Progenitor cell of endocrine pancreas (in vitro differentiated cells): ENCODE results near the gene SERINC2. TPM values are rescaled to one million over a fixed set of nuclear protein-coding genes. Genes with fewer than 3 reads are reported as not detected.
"Not testable (repeated sequence)": the region's sequence is repeated elsewhere in the genome, so short reads cannot be mapped to it uniquely, and the experiment has no call there.

Experiments
- DNase-seq: peaks from one replicate; pipeline ENCODE4 v3.0.0; 2021; ENCODE audit warnings: low spot score; ENCODE audit not compliant: unreplicated experiment
- H3K27ac Mint-ChIP-seq: 2 replicates; pipeline ENCODE4 v1.8.0; 2021; ENCODE audit warnings: mild to moderate bottlenecking, moderate library complexity, mixed read lengths
- H3K27me3 Mint-ChIP-seq: 2 replicates; pipeline ENCODE4 v1.8.0; 2021; ENCODE audit warnings: mixed read lengths
- H3K36me3 Mint-ChIP-seq: 2 replicates; pipeline ENCODE4 v1.8.0; 2022; ENCODE audit warnings: mixed read lengths; ENCODE audit not compliant: insufficient read depth
- H3K4me1 Mint-ChIP-seq: 2 replicates; pipeline ENCODE4 v1.8.0; 2021; ENCODE audit warnings: low read depth, mixed read lengths
- H3K4me3 Mint-ChIP-seq: 2 replicates; pipeline ENCODE4 v1.8.0; 2021; ENCODE audit warnings: low read depth, mild to moderate bottlenecking, moderate library complexity, mixed read lengths
- H3K9me3 Mint-ChIP-seq: 2 replicates; pipeline ENCODE4 v1.8.0; 2021; ENCODE audit warnings: low read depth, mixed read lengths
- CTCF ChIP-seq: fragments of 200-600 bp; sonication (generic); IDR thresholded peaks from one replicate; pipeline ENCODE4 v1.5.0; 2021; ENCODE audit warnings: antibody characterized with exemption, mild to moderate bottlenecking; ENCODE audit not compliant: unreplicated experiment
- total RNA-seq: library from RNA; stranded (reverse); gene quantifications from 2 replicates; pipeline ENCODE4 v1.2.1, GENCODE V29; 2021

Gene SERINC2
- total RNA-seq, 1 donor from 2014 or later: 65.7 TPM

GRCh38 chr1:31427322-31427721, 14.3 kb downstream of the SERINC2 start:
- Mint-ChIP-seq H3K27me3 (no peaks in the 10 kb centered on the region), H3K4me3 (no peak overlapping the region)
- TF ChIP-seq CTCF: no peak

DNA sequence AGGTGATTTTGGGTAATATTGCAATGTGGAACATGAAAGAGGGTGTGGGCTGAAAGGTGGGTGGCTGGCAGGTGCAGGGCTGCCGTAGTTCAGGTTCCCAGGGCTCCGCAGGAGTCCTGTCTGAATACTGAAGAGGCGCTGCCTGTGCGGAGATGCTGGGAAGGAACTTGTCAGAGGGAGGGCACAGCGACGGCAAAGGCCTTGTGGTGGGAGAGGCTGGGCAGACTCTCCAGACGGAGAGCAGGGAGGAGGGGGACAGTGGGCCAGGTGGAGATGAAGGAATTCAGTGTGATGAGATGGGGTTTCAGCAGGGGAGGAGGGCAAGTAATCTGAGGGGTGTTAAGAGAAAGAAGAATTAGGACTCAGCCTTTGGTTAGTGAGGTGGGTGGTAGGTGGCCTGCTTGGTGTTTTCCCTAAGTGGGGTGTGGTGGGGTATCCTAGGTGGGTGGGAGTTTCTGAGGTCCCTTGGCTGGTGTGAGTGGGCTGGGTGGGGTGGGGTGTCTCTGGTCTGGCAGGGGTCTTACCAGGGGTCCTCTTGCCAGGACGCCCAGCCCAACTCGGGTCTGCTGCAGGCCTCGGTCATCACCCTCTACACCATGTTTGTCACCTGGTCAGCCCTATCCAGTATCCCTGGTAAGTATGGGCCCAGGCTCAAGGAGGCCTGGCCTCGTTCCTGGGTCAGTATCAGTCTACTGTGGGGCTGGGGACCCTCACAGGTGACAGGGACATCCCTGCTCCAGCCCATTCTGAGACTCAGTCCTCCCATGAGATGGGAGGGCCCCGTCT, 15.6 kb downstream of the SERINC2 start:
- Mint-ChIP-seq H3K4me3 (no peak overlapping the region), H3K9me3 (no peaks in the 10 kb centered on the region), H3K36me3 (peaks cover 17% of the 10 kb centered on the region), H3K4me1 (no peaks in the 10 kb centered on the region), H3K27ac (peak overlapping the region; percentile 53), H3K27me3 (no peaks in the 10 kb centered on the region)
- TF ChIP-seq CTCF: no peak
- no peak for DNase-seq

More at GRCh38 chr1:31427322-31427721, 14.3 kb downstream of the SERINC2 start:
- H3K4me1 Mint-ChIP-seq: peaks cover 6% of the 10 kb centered on the region
- H3K36me3 Mint-ChIP-seq: peaks cover 9% of the 10 kb centered on the region
- no peak for DNase-seq
- H3K27ac Mint-ChIP-seq: no peak overlapping the region
- no peaks in the 10 kb centered on the region for H3K9me3 Mint-ChIP-seq

DNA sequence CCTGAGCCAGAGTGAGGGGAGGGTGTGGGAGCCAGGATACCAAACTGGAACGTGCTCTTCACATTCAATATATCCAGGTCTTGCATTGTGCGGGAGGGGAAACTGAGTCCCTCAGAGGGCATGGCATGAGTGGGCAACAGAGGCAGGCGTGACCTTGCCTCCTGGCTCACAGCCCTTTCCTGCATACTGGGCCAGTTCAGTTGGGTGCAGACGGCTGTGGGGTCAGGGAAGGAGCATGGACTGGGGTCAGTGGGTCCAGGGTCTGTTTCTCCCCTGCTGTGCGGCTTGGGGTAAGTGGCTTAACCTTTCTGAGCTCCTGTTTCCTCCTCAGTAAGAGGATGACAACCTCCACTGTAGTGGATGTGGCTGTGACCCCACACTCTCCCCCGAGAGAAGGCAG, 16.6 kb downstream of the SERINC2 start:
- no peak for DNase-seq
- Mint-ChIP-seq H3K27ac (no peak overlapping the region), H3K36me3 (peaks cover 18% of the 10 kb centered on the region), H3K4me3 (no peak overlapping the region), H3K4me1 (no peaks in the 10 kb centered on the region), H3K27me3 (no peaks in the 10 kb centered on the region), H3K9me3 (no peaks in the 10 kb centered on the region)
- TF ChIP-seq CTCF: no peak

- H3K4me3 Mint-ChIP-seq, DNase-seq, H3K4me1 Mint-ChIP-seq, H3K9me3 Mint-ChIP-seq, H3K27ac Mint-ChIP-seq, H3K27me3 Mint-ChIP-seq: not testable (repeated sequence)
- peaks cover 16% of the 10 kb centered on the region for H3K36me3 Mint-ChIP-seq
Measured at GRCh38 chr1:31431351-31432257, 18.6 kb downstream of the SERINC2 start.

- no peak for TF ChIP-seq CTCF
- Mint-ChIP-seq H3K4me1 (no peaks in the 10 kb centered on the region), H3K27ac (peak overlapping the region; percentile 6), H3K4me3 (no peak overlapping the region), H3K27me3 (no peaks in the 10 kb centered on the region), H3K9me3 (no peaks in the 10 kb centered on the region), H3K36me3 (peaks cover 13% of the 10 kb centered on the region)
- no peak for DNase-seq
Measured at GRCh38 chr1:31432592-31433395, 19.8 kb downstream of the SERINC2 start.
